Stimulated activated CD4-positive, alpha-beta T cell treated with anti-CD3 and anti-CD28 coated beads, Interleukin-12 subunit alpha, Interleukin-12 subunit beta, amount 100 ng/mL, for 48 hours (primary cell): ENCODE measurements around the gene MUC20.
"Not testable (repeated sequence)": the region's sequence is repeated elsewhere in the genome, so short reads cannot be mapped to it uniquely, and the experiment has no call there.

Source experiments
- DNase-seq, 3 donors: peaks; one replicate each; pipeline ENCODE4 v3.0.0-alpha.2; 2020; ENCODE audit warnings: low read depth in 2 of 3, low spot score in 1 of 3

Gene MUC20

GRCh38 chr3:195692781-195693427 is 27.9 kb upstream of the MUC20 start:
- DNase-seq, result no peak

- DNase-seq, result no peak
Measured at GRCh38 chr3:195693428-195694216, 27.2 kb upstream of the MUC20 start.

GRCh38 chr3:195694217-195695076 is 26.3 kb upstream of the MUC20 start:
- not testable (repeated sequence) for DNase-seq

- no peak for DNase-seq
Measured at GRCh38 chr3:195696632-195697278, 24.0 kb upstream of the MUC20 start.

- DNase-seq, result no peak
Measured at GRCh38 chr3:195697582-195698324, 23.0 kb upstream of the MUC20 start.

- no peak for DNase-seq
Measured at GRCh38 chr3:195698325-195698646, 22.5 kb upstream of the MUC20 start.

- DNase-seq, result no peak
Measured at GRCh38 chr3:195698647-195699387, 22.0 kb upstream of the MUC20 start.

GRCh38 chr3:195699388-195699771 is 21.4 kb upstream of the MUC20 start:
- DNase-seq, result no peak

GRCh38 chr3:195699860-195700259 is 20.9 kb upstream of the MUC20 start:
- DNase-seq, result no peak

- no peak for DNase-seq
Measured at GRCh38 chr3:195700319-195700718, 20.5 kb upstream of the MUC20 start.

GRCh38 chr3:195701042-195701915 is 19.5 kb upstream of the MUC20 start:
- DNase-seq, result no peak

- DNase-seq, result no peak
Measured at GRCh38 chr3:195703776-195704175, 17.0 kb upstream of the MUC20 start.

GRCh38 chr3:195704433-195704999 is 16.3 kb upstream of the MUC20 start:
- DNase-seq, result no peak

GRCh38 chr3:195705081-195705991 is 15.4 kb upstream of the MUC20 start:
- no peak for DNase-seq

- DNase-seq, result no peak
Measured at GRCh38 chr3:195708061-195708460, 12.7 kb upstream of the MUC20 start.

- no peak for DNase-seq
Measured at GRCh38 chr3:195708626-195709481, 11.9 kb upstream of the MUC20 start.

GRCh38 chr3:195709676-195710085 is 11.1 kb upstream of the MUC20 start:
- no peak for DNase-seq
